Measurements from ENCODE around the gene OR6X1. TPM values are rescaled to one million over a fixed set of nuclear protein-coding genes. Genes with fewer than 3 reads are reported as not detected.

Gene OR6X1
- total and polyA plus RNA-seq, 2 of the 8 experiments (the other 6 are each of a cell fraction or from before 2014, with no cell fraction given): not detected

DNA sequence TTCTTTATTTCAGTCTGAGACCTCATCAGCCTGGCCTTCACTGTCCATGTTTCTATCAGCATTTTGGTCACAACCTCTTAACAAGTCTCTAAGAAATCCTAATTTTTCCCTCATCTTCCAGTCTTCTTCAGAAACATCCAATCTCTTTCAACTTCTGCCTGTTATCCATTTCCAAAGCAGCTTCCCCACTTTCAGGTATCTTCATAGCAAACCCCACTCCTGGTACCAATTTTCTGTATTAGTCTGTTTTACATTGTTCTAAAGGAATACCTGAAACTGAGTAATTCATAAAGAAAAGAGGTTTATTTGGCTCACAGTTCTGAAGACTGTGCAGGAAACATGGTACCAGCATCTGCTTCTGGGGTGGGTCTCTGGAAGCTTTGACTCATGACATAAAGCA, 8.1 kb upstream of the OR6X1 start (continued):
- TF ChIP-seq RAD21 (IDR thresholded peaks at IDR 0.05 in 1 of 2, conservative IDR thresholded peaks at IDR 0.05 in 1 of 2; ENCODE audit: low read depth in 2 of 2, low read length in 2 of 2) (no peak), SRF (IDR thresholded peaks at IDR 0.05; ENCODE audit: low read depth, low read length) (no peak), PHF8 (conservative IDR thresholded peaks at IDR 0.05; ENCODE audit: low read depth, low read length) (no peak)
